Parathyroid adenoma (tissue), 2 donors: ENCODE data around the gene RNASEH2A.

Experiments used
- H2AFZ ChIP-seq: fragments of 300-600 bp; sonication (generic); one replicate; pipeline ENCODE4 v1.7.0; 2017; ENCODE audit warnings: antibody characterized with exemption, mild to moderate bottlenecking
- H3K27ac ChIP-seq: fragments of 300-600 bp; sonication (generic); one replicate; pipeline ENCODE4 v1.7.0; 2017
- H3K27me3 ChIP-seq: fragments of 300-600 bp; sonication (generic); one replicate; pipeline ENCODE4 v1.7.0; 2017; ENCODE audit warnings: low read length; ENCODE audit not compliant: control insufficient read depth, insufficient read depth
- H3K36me3 ChIP-seq: fragments of 300-600 bp; sonication (generic); one replicate; pipeline ENCODE4 v1.7.0; 2017; ENCODE audit warnings: low read length; ENCODE audit not compliant: control insufficient read depth, insufficient read depth
- H3K4me1 ChIP-seq: fragments of 300-600 bp; sonication (generic); one replicate; pipeline ENCODE4 v1.7.0; 2017; ENCODE audit warnings: control low read depth
- H3K4me2 ChIP-seq: fragments of 300-600 bp; sonication (generic); one replicate; pipeline ENCODE4 v1.7.0; 2017; ENCODE audit warnings: low read length
- H3K4me3 ChIP-seq: fragments of 300-600 bp; sonication (generic); one replicate; pipeline ENCODE4 v1.7.0; 2017; ENCODE audit warnings: low read depth, low read length
- H3K79me2 ChIP-seq: fragments of 300-600 bp; sonication (generic); one replicate; pipeline ENCODE4 v1.7.0; 2017; ENCODE audit warnings: control low read depth
- H3K9ac ChIP-seq: fragments of 300-600 bp; sonication (generic); one replicate; pipeline ENCODE4 v1.7.0; 2017; ENCODE audit warnings: mild to moderate bottlenecking
- H3K9me3 ChIP-seq: fragments of 300-600 bp; sonication (generic); one replicate; pipeline ENCODE4 v1.7.0; 2017; ENCODE audit warnings: low read length; ENCODE audit not compliant: control insufficient read depth
- CTCF ChIP-seq: fragments of 300-600 bp; sonication (generic); IDR thresholded peaks from one replicate; pipeline ENCODE4 v1.7.0; 2017; ENCODE audit warnings: antibody characterized with exemption, mild to moderate bottlenecking
- donor health status: primary hyperparathyroidism.

Gene RNASEH2A

GRCh38 chr19:12764698-12765097 lies 41.7 kb upstream of the RNASEH2A start:
- Histone ChIP-seq H3K4me2 (no peak overlapping the region), H3K27me3 (no peaks in the 10 kb centered on the region), H3K27ac (no peak overlapping the region), H2AFZ (no peak overlapping the region), H3K9ac (no peak overlapping the region), H3K9me3 (no peaks in the 10 kb centered on the region), H3K4me3 (no peak overlapping the region), H3K4me1 (no peaks in the 10 kb centered on the region), H3K36me3 (no peaks in the 10 kb centered on the region), H3K79me2 (no peaks in the 10 kb centered on the region)
- no peak for TF ChIP-seq CTCF

GRCh38 chr19:12766051-12766521 lies 40.3 kb upstream of the RNASEH2A start:
- H3K4me1 ChIP-seq: no peaks in the 10 kb centered on the region
- H3K36me3 ChIP-seq: no peaks in the 10 kb centered on the region
- no peaks in the 10 kb centered on the region for H3K9me3 ChIP-seq
- H3K4me3 ChIP-seq: no peak overlapping the region
- H3K27me3 ChIP-seq: no peaks in the 10 kb centered on the region
- H3K79me2 ChIP-seq: peaks cover 2% of the 10 kb centered on the region
- H3K27ac ChIP-seq: peak overlapping the region; percentile 13
- H3K9ac ChIP-seq: no peak overlapping the region
- peak; percentile 89 for TF ChIP-seq CTCF
- H3K4me2 ChIP-seq: peak overlapping the region; percentile 43
- peak overlapping the region; percentile 16 for H2AFZ ChIP-seq

- Histone ChIP-seq H3K4me3 (no peak overlapping the region), H3K27me3 (no peaks in the 10 kb centered on the region), H3K9me3 (no peaks in the 10 kb centered on the region), H3K4me1 (no peaks in the 10 kb centered on the region), H2AFZ (no peak overlapping the region), H3K9ac (no peak overlapping the region), H3K27ac (no peak overlapping the region), H3K79me2 (peaks cover 2% of the 10 kb centered on the region), H3K4me2 (no peak overlapping the region), H3K36me3 (no peaks in the 10 kb centered on the region)
- no peak for TF ChIP-seq CTCF
Measured at GRCh38 chr19:12767150-12767549, 39.2 kb upstream of the RNASEH2A start.

- Histone ChIP-seq H3K4me1 (no peaks in the 10 kb centered on the region), H3K4me3 (no peak overlapping the region), H3K27me3 (no peaks in the 10 kb centered on the region), H3K9ac (no peak overlapping the region), H3K79me2 (peaks cover 2% of the 10 kb centered on the region), H3K9me3 (no peaks in the 10 kb centered on the region), H3K4me2 (no peak overlapping the region), H3K27ac (no peak overlapping the region), H3K36me3 (no peaks in the 10 kb centered on the region), H2AFZ (no peak overlapping the region)
- no peak for TF ChIP-seq CTCF
Measured at GRCh38 chr19:12767666-12768065, 38.7 kb upstream of the RNASEH2A start.

- Histone ChIP-seq H3K9ac (no peak overlapping the region), H2AFZ (no peak overlapping the region), H3K79me2 (peaks cover 2% of the 10 kb centered on the region), H3K9me3 (no peaks in the 10 kb centered on the region), H3K27me3 (no peaks in the 10 kb centered on the region), H3K27ac (no peak overlapping the region), H3K4me2 (no peak overlapping the region), H3K36me3 (no peaks in the 10 kb centered on the region), H3K4me1 (peaks cover 4% of the 10 kb centered on the region), H3K4me3 (no peak overlapping the region)
- no peak for TF ChIP-seq CTCF
Measured at GRCh38 chr19:12769689-12770088, 36.7 kb upstream of the RNASEH2A start.
